IPS-18a (cell line): ENCODE results near the gene ATP6V1F.
A peak's percentile ranks its signal among the peaks of the same experiment; 100 is the strongest.

Source experiments
- H3K27ac ChIP-seq: one replicate; pipeline ENCODE4 v1.5.1; 2013; ENCODE audit warnings: low read length
- H3K27me3 ChIP-seq: one replicate; pipeline ENCODE4 v1.6.1; 2013; ENCODE audit warnings: mild to moderate bottlenecking, low read length; ENCODE audit not compliant: control insufficient read depth, insufficient read depth
- H3K36me3 ChIP-seq: one replicate; pipeline ENCODE4 v1.6.1; 2013; ENCODE audit warnings: low read depth, low read length; ENCODE audit not compliant: control insufficient read depth
- H3K4me1 ChIP-seq: one replicate; pipeline ENCODE4 v1.6.1; 2013; ENCODE audit warnings: low read depth, low read length; ENCODE audit not compliant: control insufficient read depth
- H3K4me3 ChIP-seq: one replicate; pipeline ENCODE4 v1.5.1; 2013; ENCODE audit warnings: low read length
- H3K9ac ChIP-seq: one replicate; pipeline ENCODE4 v1.6.1; 2013; ENCODE audit warnings: mild to moderate bottlenecking, low read length, moderate library complexity
- H3K9me3 ChIP-seq: one replicate; pipeline ENCODE4 v1.6.1; 2013; ENCODE audit warnings: low read depth, low read length; ENCODE audit not compliant: control insufficient read depth

ATP6V1F gene

GRCh38 chr7:128855559-128855958, 7.1 kb upstream of the ATP6V1F start:
- Histone ChIP-seq H3K27me3 (no peaks in the 10 kb centered on the region), H3K4me1 (no peaks in the 10 kb centered on the region), H3K9ac (no peak overlapping the region), H3K4me3 (no peak overlapping the region), H3K36me3 (no peaks in the 10 kb centered on the region), H3K27ac (no peak overlapping the region), H3K9me3 (no peaks in the 10 kb centered on the region)

GRCh38 chr7:128856001-128856718, 6.5 kb upstream of the ATP6V1F start:
- Histone ChIP-seq H3K4me1 (no peaks in the 10 kb centered on the region), H3K36me3 (no peaks in the 10 kb centered on the region), H3K9me3 (no peaks in the 10 kb centered on the region), H3K27me3 (no peaks in the 10 kb centered on the region), H3K4me3 (no peak overlapping the region), H3K9ac (no peak overlapping the region), H3K27ac (no peak overlapping the region)

- H3K4me1 ChIP-seq: peaks cover 4% of the 10 kb centered on the region
- no peaks in the 10 kb centered on the region for H3K9me3 ChIP-seq
- no peak overlapping the region for H3K4me3 ChIP-seq
- H3K36me3 ChIP-seq: no peaks in the 10 kb centered on the region
- H3K9ac ChIP-seq: no peak overlapping the region
- H3K27ac ChIP-seq: no peak overlapping the region
- no peaks in the 10 kb centered on the region for H3K27me3 ChIP-seq
These were observed 4.0 kb upstream of the ATP6V1F start for GRCh38 chr7:128858380-128859231.

- H3K9me3 ChIP-seq: no peaks in the 10 kb centered on the region
These were observed 3.2 kb upstream of the ATP6V1F start for GRCh38 chr7:128859232-128860157.

GRCh38 chr7:128860158-128861073, 2.2 kb upstream of the ATP6V1F start:
- H3K4me1 ChIP-seq: peaks cover 4% of the 10 kb centered on the region
- H3K27me3 ChIP-seq: no peaks in the 10 kb centered on the region
- H3K9ac ChIP-seq: no peak overlapping the region
- no peak overlapping the region for H3K4me3 ChIP-seq
- H3K36me3 ChIP-seq: no peaks in the 10 kb centered on the region
- no peak overlapping the region for H3K27ac ChIP-seq
- H3K9me3 ChIP-seq: no peaks in the 10 kb centered on the region

More at GRCh38 chr7:128859232-128860157, 3.2 kb upstream of the ATP6V1F start:
- peaks cover 4% of the 10 kb centered on the region for H3K4me1 ChIP-seq
- no peak overlapping the region for H3K27ac ChIP-seq
- H3K4me3 ChIP-seq: no peak overlapping the region
- no peaks in the 10 kb centered on the region for H3K36me3 ChIP-seq
- H3K9ac ChIP-seq: no peak overlapping the region
- no peaks in the 10 kb centered on the region for H3K27me3 ChIP-seq

- Histone ChIP-seq H3K9ac (no peak overlapping the region), H3K27me3 (peaks cover 1% of the 10 kb centered on the region), H3K4me1 (peaks cover 4% of the 10 kb centered on the region), H3K36me3 (no peaks in the 10 kb centered on the region), H3K9me3 (no peaks in the 10 kb centered on the region), H3K27ac (no peak overlapping the region), H3K4me3 (peak overlapping the region; percentile 59)
These were observed 592 bp upstream of the ATP6V1F start for GRCh38 chr7:128861957-128862570.

- Histone ChIP-seq H3K4me3 (peak overlapping the region; percentile 92), H3K27me3 (peaks cover 16% of the 10 kb centered on the region), H3K9me3 (no peaks in the 10 kb centered on the region), H3K27ac (no peak overlapping the region), H3K9ac (peak overlapping the region; percentile 70), H3K36me3 (no peaks in the 10 kb centered on the region), H3K4me1 (peaks cover 6% of the 10 kb centered on the region)
These were observed 855 bp downstream of the ATP6V1F start for GRCh38 chr7:128863433-128863989.

GRCh38 chr7:128865303-128865702, 2.6 kb downstream of the ATP6V1F start:
- Histone ChIP-seq H3K4me1 (peaks cover 11% of the 10 kb centered on the region), H3K27me3 (peaks cover 33% of the 10 kb centered on the region), H3K9me3 (no peaks in the 10 kb centered on the region), H3K9ac (no peak overlapping the region), H3K27ac (no peak overlapping the region), H3K36me3 (no peaks in the 10 kb centered on the region), H3K4me3 (no peak overlapping the region)

GRCh38 chr7:128865996-128866877, 3.6 kb downstream of the ATP6V1F start:
- no peaks in the 10 kb centered on the region for H3K9me3 ChIP-seq
- H3K27ac ChIP-seq: no peak overlapping the region
- no peak overlapping the region for H3K4me3 ChIP-seq
- H3K9ac ChIP-seq: no peak overlapping the region
- no peaks in the 10 kb centered on the region for H3K36me3 ChIP-seq
- peaks cover 11% of the 10 kb centered on the region for H3K4me1 ChIP-seq
- peaks cover 42% of the 10 kb centered on the region for H3K27me3 ChIP-seq
